ENCODE results near the gene KIRREL3.

- TF ChIP-seq CTCF (conservative IDR thresholded peaks at IDR 0.05; ENCODE audit: low read depth, low read length) (no peak), FOS (IDR thresholded peaks at IDR 0.05; ENCODE audit: low read depth, low read length) (no peak), SMC3 (IDR thresholded peaks at IDR 0.05; ENCODE audit: low read depth, low read length) (no peak), RCOR1 (IDR thresholded peaks at IDR 0.05; ENCODE audit: insufficient replicate concordance, low read length) (no peak), POLR2A (IDR thresholded peaks at IDR 0.05; ENCODE audit: low read depth, low read length) (no peak), MAFK (IDR thresholded peaks at IDR 0.05; ENCODE audit: low read depth, low read length) (0 out of 2 replicates have a peak, but pooled peaks have one; percentile 4), MAZ (IDR thresholded peaks at IDR 0.05; ENCODE audit: borderline replicate concordance, low read depth, low read length) (no peak), MXI1 (IDR thresholded peaks at IDR 0.05; ENCODE audit: borderline replicate concordance, low read depth, low read length) (no peak), NFE2L2 (IDR thresholded peaks at IDR 0.05; ENCODE audit: low read depth, low read length) (no peak), BHLHE40 (IDR thresholded peaks at IDR 0.05; ENCODE audit: low read depth, low read length) (no peak), RAD21 (IDR thresholded peaks at IDR 0.05; ENCODE audit: low read length) (no peak)
Measured at GRCh38 chr11:126914166-126914565, 86.4 kb downstream of the KIRREL3 start.

All from IMR-90 (cell line).